Osteoblast (primary cell): ENCODE measurements around the gene NDUFB4. TPM values are rescaled to one million over a fixed set of nuclear protein-coding genes. Genes with fewer than 3 reads are reported as not detected.
"Not testable (repeated sequence)": the region's sequence is repeated elsewhere in the genome, so short reads cannot be mapped to it uniquely, and the experiment has no call there.

Source experiments
- DNase-seq: peaks from one replicate; pipeline ENCODE4 v3.0.0; 2011; ENCODE audit warnings: low spot score, mixed read lengths; ENCODE audit not compliant: insufficient read length; ENCODE audit errors: missing footprints
- H2AFZ ChIP-seq: 2 replicates; pipeline ENCODE4 v1.6.0; 2011; ENCODE audit warnings: mild to moderate bottlenecking, low read length
- H3K27ac ChIP-seq: 2 replicates; pipeline ENCODE4 v1.5.1; 2011; ENCODE audit warnings: mild to moderate bottlenecking, low read depth, low read length, moderate library complexity
- H3K27me3 ChIP-seq: 2 replicates; pipeline ENCODE4 v1.6.0; 2012; ENCODE audit warnings: mild to moderate bottlenecking, control low read depth, inconsistent platforms, low read length, moderate library complexity; ENCODE audit not compliant: insufficient read depth
- H3K36me3 ChIP-seq: 2 replicates; pipeline ENCODE4 v1.5.1; 2011; ENCODE audit warnings: mild to moderate bottlenecking, low read length, control low read depth, moderate library complexity; ENCODE audit not compliant: insufficient read depth
- H3K4me1 ChIP-seq: 2 replicates; pipeline ENCODE4 v1.5.1; 2011; ENCODE audit warnings: mild to moderate bottlenecking, low read length, control low read depth, moderate library complexity; ENCODE audit not compliant: insufficient read depth
- H3K4me2 ChIP-seq: 2 replicates; pipeline ENCODE4 v1.6.0; 2011; ENCODE audit warnings: mild to moderate bottlenecking, low read length; ENCODE audit not compliant: insufficient read depth
- H3K4me3 ChIP-seq: fragments of 200-600 bp; sonication (generic); 3 replicates; pipeline ENCODE4 v1.5.1; 2012; ENCODE audit warnings: mild to moderate bottlenecking, low read length, inconsistent platforms; ENCODE audit not compliant: insufficient read depth
- H3K79me2 ChIP-seq: 2 replicates; pipeline ENCODE4 v1.6.0; 2012; ENCODE audit warnings: mild to moderate bottlenecking, low read length, control low read depth, inconsistent platforms; ENCODE audit not compliant: insufficient read depth
- H3K9me3 ChIP-seq: 2 replicates; pipeline ENCODE4 v1.5.1; 2011; ENCODE audit warnings: low read depth, low read length, control low read depth
- H4K20me1 ChIP-seq: 2 replicates; pipeline ENCODE4 v1.6.0; 2012; ENCODE audit warnings: mild to moderate bottlenecking, low read length, control low read depth; ENCODE audit not compliant: insufficient read depth
- total RNA-seq: library from RNA; depleted of rRNA; stranded (reverse); fragments of >200 nt; gene quantifications from 2 replicates; pipeline ENCODE4 v1.2.3, GENCODE V29; 2012
- TF ChIP-seq, protein P1 (sequence below): IDR thresholded peaks from 2 replicates; pipeline ENCODE4 v1.5.1; 2011; ENCODE audit warnings: mild to moderate bottlenecking, low read depth, low read length, moderate library complexity; ENCODE audit errors: extremely low read depth

NDUFB4 gene
- total RNA-seq, 1 donor, result 38.4 TPM

DNA sequence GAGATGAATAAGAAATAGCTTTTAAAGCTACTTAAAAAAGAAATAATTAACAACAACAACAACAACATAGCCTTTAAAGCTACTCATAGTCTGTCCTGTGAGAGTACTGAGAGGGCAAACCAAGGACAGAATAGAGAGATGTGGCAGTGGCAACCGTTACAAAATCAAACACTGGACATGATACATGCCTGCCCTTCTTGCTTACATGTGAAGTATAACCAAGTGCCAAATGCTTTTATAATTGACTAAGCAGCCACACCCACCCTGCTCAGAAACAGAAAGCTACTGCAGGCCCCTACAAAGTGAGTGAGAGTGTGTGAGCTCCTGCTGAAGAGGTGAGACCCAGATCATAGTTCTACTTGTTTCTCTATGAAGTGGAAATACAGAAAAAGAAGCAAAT is 38.4 kb downstream of the NDUFB4 start:
- Histone ChIP-seq H3K4me1 (peaks cover 4% of the 10 kb centered on the region), H3K27ac (no peak overlapping the region), H3K27me3 (no peaks in the 10 kb centered on the region), H3K79me2 (no peaks in the 10 kb centered on the region), H2AFZ (no peak overlapping the region), H3K36me3 (no peaks in the 10 kb centered on the region), H4K20me1 (no peaks in the 10 kb centered on the region), H3K4me2 (no peak overlapping the region), H3K9me3 (no peaks in the 10 kb centered on the region), H3K4me3 (no peak overlapping the region)
- peak; percentile 6 for DNase-seq
- TF ChIP-seq, protein P1, sequence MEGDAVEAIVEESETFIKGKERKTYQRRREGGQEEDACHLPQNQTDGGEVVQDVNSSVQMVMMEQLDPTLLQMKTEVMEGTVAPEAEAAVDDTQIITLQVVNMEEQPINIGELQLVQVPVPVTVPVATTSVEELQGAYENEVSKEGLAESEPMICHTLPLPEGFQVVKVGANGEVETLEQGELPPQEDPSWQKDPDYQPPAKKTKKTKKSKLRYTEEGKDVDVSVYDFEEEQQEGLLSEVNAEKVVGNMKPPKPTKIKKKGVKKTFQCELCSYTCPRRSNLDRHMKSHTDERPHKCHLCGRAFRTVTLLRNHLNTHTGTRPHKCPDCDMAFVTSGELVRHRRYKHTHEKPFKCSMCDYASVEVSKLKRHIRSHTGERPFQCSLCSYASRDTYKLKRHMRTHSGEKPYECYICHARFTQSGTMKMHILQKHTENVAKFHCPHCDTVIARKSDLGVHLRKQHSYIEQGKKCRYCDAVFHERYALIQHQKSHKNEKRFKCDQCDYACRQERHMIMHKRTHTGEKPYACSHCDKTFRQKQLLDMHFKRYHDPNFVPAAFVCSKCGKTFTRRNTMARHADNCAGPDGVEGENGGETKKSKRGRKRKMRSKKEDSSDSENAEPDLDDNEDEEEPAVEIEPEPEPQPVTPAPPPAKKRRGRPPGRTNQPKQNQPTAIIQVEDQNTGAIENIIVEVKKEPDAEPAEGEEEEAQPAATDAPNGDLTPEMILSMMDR, result no peak

DNA sequence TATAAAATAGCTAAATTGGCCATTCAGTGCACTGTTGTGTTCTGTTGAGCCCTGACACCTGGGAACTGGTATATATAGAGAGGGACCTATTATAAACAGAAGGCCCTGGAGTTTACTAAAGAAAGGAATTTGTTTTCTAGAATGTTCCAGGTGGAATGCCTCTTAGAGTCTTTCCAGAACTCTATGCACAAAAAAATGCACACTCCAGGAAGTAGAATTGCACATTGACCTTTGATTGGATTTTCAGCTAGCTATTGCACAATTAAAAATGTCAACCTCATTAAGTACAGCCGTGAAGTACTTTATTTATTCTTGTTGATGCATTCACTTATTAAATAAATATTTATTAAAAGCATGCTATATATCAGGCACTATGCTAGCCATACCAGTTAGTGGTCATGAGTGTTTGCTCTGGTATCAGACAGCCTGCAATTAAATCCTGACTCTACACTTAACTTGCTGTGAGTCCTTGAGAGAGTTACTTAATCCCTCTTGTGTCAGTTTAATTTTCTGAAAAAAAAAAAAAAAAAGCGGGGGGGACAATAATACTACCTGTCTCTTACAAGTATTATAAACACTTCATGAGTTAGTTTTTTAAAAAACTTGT is 40.8 kb downstream of the NDUFB4 start:
- H3K27ac ChIP-seq, result no peak overlapping the region
- no peak for DNase-seq
- H2AFZ ChIP-seq, result no peak overlapping the region
- no peak overlapping the region for H3K4me2 ChIP-seq
- no peaks in the 10 kb centered on the region for H3K27me3 ChIP-seq
- H3K4me3 ChIP-seq, result no peak overlapping the region
- no peaks in the 10 kb centered on the region for H3K9me3 ChIP-seq
- H4K20me1 ChIP-seq, result no peaks in the 10 kb centered on the region
- TF ChIP-seq, protein P1, result no peak
- no peaks in the 10 kb centered on the region for H3K79me2 ChIP-seq
- H3K4me1 ChIP-seq, result peaks cover 21% of the 10 kb centered on the region
- H3K36me3 ChIP-seq, result no peaks in the 10 kb centered on the region

DNA sequence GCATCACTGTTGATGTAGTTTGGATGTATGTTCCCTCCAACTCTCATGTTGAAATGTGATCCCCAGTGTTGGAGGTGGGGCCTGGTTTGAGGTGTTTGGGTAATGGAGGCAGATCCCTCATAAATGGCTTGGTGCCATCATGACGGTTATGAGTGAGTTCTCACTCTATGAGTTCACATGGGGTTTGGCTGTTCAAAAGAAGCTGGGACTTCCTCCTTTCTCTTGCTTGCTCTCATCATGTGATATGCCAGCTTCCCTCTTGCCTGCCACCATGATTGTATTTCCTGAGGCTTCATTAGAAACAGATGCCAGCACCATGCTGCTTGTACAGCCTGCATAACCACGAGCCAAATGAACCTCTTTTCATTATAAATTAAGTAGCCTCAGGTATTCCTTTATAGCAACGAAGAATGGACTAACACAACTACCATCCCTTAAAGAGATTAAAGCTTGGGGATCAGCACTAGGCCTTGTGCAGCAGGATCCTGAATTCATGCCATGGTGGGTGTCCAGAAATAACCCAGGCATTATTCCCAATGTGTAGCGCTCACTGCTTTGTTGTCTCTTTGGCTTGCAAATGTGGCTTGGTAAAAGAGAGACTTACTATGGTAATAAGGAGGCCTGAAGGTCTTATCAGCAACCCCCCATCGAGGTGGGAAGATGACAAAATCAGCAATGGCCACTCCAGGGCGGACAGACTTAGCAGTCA is 41.9 kb downstream of the NDUFB4 start:
- Histone ChIP-seq H3K4me3 (no peak overlapping the region), H4K20me1 (no peaks in the 10 kb centered on the region), H3K36me3 (no peaks in the 10 kb centered on the region), H3K27me3 (no peaks in the 10 kb centered on the region), H3K27ac (no peak overlapping the region), H3K9me3 (no peaks in the 10 kb centered on the region), H3K4me1 (peaks cover 30% of the 10 kb centered on the region), H3K79me2 (no peaks in the 10 kb centered on the region), H3K4me2 (no peak overlapping the region), H2AFZ (peak overlapping the region; percentile 67)
- DNase-seq, result no peak
- TF ChIP-seq, protein P1, result no peak

DNA sequence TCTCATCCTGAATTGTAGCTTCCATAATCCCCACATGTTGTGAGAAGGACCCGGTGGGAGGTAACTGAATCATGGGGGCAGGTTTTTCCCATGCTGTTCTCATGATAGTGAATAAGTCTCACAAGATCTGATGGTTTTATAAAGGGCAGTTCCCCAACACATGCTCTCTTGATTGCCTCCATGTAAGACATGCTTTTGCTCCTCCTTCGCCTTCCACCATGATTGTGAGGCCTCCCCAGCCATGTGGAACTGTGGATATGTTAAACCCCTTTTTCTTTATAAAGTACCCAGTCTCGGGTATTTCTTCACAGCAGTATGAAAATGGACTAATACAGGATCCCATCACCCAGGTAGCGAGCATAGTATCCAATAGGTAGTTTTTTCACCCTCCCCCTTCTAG is 42.7 kb downstream of the NDUFB4 start:
- peaks cover 30% of the 10 kb centered on the region for H3K4me1 ChIP-seq
- H3K27me3 ChIP-seq, H3K36me3 ChIP-seq, H3K4me2 ChIP-seq, H3K4me3 ChIP-seq, H4K20me1 ChIP-seq, H3K79me2 ChIP-seq, H3K27ac ChIP-seq, DNase-seq, H3K9me3 ChIP-seq, H2AFZ ChIP-seq: not testable (repeated sequence)
